EL (cell line): Measurements from ENCODE around the gene DZANK1.
"Not testable (repeated sequence)": the region's sequence is repeated elsewhere in the genome, so short reads cannot be mapped to it uniquely, and the experiment has no call there.

ENCODE experiments used
- DNase-seq: peaks from one replicate; pipeline ENCODE4 v3.0.0-alpha.2; 2016

The DZANK1 gene

GRCh38 chr20:18466894-18467730 lies at the start of gene DZANK1, which contains the start of gene POLR3F:
DZANK1 (minus strand) TSS chr20:18467030; CDS start chr20:18465358, 1,672 bp downstream.
POLR3F (plus strand) TSS chr20:18467390; CDS start chr20:18467507, 117 bp downstream.
- DNase-seq, result peak; percentile 96

GRCh38 chr20:18515973-18516372 lies 49.1 kb upstream of the DZANK1 start:
- DNase-seq, result no peak

GRCh38 chr20:18514127-18514526 lies 47.3 kb upstream of the DZANK1 start:
- DNase-seq, result no peak

- DNase-seq, result no peak
Measured at GRCh38 chr20:18513208-18513607, 46.4 kb upstream of the DZANK1 start.

GRCh38 chr20:18511571-18511970 lies 44.7 kb upstream of the DZANK1 start:
- DNase-seq, result no peak

GRCh38 chr20:18507218-18508191 lies 40.7 kb upstream of the DZANK1 start, which contains the start of gene SEC23B:
SEC23B (plus strand) TSS chr20:18507940; CDS start chr20:18510836, 2,896 bp downstream.
- DNase-seq, result peak; percentile 97

GRCh38 chr20:18506744-18507143 lies 39.9 kb upstream of the DZANK1 start:
- no peak for DNase-seq

- no peak for DNase-seq
Measured at GRCh38 chr20:18504479-18505060, 37.7 kb upstream of the DZANK1 start.

GRCh38 chr20:18501672-18502071 lies 34.8 kb upstream of the DZANK1 start:
- DNase-seq, result not testable (repeated sequence)

GRCh38 chr20:18497603-18498002 lies 30.8 kb upstream of the DZANK1 start:
- DNase-seq, result no peak

- DNase-seq, result peak; percentile 82
Measured at GRCh38 chr20:18496740-18497592, 30.1 kb upstream of the DZANK1 start, which contains the start of gene RBBP9. RBBP9 (minus strand) TSS chr20:18497225; CDS start chr20:18497167, 58 bp downstream.

GRCh38 chr20:18496042-18496441 lies 29.2 kb upstream of the DZANK1 start:
- DNase-seq, result no peak

- DNase-seq, result no peak
Measured at GRCh38 chr20:18488301-18488700, 21.5 kb upstream of the DZANK1 start.

GRCh38 chr20:18481596-18481995 lies 14.8 kb upstream of the DZANK1 start:
- DNase-seq, result no peak

- DNase-seq, result no peak
Measured at GRCh38 chr20:18477821-18478220, 11.0 kb upstream of the DZANK1 start.

GRCh38 chr20:18477218-18477617 lies 10.4 kb upstream of the DZANK1 start:
- no peak for DNase-seq

GRCh38 chr20:18466574-18466893 lies 296 bp downstream of the DZANK1 start:
- no peak for DNase-seq

- DNase-seq, result no peak
Measured at GRCh38 chr20:18465536-18466200, 1.2 kb downstream of the DZANK1 start.

GRCh38 chr20:18456600-18456999 lies 10.2 kb downstream of the DZANK1 start:
- no peak for DNase-seq

GRCh38 chr20:18443886-18444285 lies 22.9 kb downstream of the DZANK1 start:
- peak; percentile 54 for DNase-seq

GRCh38 chr20:18440403-18440802 lies 26.4 kb downstream of the DZANK1 start:
- DNase-seq, result no peak
